HG02642 (cell line): ENCODE data around the gene PTPRU.
"Not testable (repeated sequence)": the region's sequence is repeated elsewhere in the genome, so short reads cannot be mapped to it uniquely, and the experiment has no call there.

Source experiments
- ATAC-seq: cut with Tn5 transposase; IDR thresholded peaks from one replicate; pipeline ENCODE4 v1.9.1; 2021; ENCODE audit warnings: mild to moderate bottlenecking; ENCODE audit not compliant: unreplicated experiment, poor library complexity

The PTPRU gene

DNA sequence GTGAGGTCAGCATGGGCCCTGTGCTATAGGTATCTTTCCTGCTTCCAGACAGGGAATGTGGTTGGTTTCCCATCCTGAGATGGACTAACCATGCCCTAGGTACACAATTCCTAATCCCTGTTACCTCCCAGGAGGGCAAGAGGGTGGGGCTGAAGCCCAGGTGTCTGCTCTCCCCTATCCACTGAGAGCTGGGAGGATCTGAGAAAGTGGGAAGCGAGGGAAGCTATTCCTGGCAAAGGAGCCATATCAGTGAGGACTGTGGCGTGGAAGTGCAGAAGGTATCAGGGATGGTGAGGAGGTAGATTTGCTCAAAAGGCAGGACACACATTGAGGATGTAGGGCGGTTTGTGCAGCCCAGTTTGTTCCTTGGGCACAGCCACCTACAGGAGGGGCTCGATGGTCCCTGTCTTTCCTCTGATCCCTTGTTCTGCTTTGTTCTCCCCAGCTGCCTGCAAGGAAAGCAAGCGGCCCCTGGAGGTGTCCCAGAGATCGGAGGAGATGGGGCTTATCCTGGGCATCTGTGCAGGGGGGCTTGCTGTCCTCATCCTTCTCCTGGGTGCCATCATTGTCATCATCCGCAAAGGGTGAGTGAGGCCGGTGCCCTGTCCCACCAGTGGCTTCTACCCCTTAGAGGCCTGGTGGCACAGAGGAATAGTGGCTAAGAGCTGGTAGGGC, 48.1 kb downstream of the PTPRU start:
- no peak for ATAC-seq

DNA sequence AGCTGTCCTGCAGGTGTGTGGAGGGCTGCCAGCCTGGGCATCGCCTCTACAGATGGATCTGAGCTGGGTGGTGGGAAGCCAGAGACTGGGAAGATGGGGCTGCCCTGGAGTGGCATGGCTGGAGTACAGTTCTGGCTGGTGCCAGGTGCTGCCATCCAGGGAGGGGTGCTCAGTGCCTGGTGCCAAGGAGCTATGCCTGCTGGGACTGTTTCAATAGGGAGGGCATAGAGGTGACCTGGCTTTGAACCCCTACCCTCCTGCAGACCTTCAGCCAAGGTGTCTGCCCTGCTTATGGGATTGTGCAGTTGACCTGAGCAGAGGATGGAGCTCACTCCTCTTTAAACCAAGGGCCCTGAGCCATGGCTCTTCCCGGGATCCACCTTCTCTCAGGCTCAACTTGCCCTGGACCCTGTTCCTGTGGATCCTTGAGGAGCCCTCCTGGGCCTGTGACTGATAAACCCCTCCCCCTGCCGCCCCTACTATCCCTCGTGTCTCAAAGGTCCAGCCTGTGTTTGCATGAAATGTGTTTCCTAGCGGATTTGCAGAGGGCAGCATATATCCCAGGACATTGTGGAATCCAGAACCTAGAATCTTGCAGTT, 48.7 kb downstream of the PTPRU start:
- no peak for ATAC-seq

DNA sequence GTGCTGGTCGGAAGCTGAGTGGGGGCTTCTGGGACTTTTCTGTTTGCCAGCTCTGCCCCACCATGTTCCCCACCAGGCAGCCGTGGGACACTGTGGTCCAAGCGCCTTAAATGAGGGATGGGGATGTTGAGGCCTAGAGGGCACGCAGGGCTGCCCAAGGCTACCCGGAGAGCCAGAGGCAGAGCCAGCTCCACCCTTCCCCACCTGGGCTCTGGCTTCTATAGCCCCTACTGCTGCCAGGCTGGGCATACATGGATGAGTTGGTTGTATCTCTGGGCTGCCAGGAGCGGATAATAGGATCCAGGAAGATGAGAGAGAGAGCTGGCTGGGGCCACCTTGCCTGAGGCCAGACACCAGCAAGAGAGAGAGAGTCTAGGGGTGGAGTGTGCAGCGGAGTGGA, 49.4 kb downstream of the PTPRU start:
- ATAC-seq, result no peak

DNA sequence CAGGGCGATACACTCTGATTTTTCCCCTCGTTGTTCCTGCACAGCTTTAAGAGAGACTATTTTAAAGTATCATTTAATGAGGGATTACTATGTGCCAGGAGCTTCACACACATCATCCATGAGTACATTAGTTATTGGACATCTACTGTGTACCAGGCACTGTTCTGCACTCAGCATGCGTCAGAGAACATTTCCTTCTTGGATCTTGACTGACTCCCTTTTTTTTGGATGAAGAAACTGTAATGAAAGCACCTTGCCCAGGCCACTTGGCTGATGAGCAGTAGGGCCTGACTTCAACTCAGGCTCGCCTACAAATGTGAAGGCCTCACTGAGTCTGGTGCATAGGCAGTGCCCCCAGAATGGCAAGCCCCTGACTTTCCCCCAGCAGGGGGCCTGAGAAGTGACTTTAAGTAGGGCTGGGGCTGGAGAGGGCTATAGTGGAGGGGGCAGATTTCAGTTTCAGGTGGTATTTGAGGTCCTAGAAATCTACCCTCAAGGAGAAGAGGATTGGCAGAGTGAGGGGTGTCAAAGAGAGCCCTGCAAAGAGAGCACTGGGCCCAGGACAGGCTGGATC, 50.0 kb downstream of the PTPRU start:
- ATAC-seq, result no peak

DNA sequence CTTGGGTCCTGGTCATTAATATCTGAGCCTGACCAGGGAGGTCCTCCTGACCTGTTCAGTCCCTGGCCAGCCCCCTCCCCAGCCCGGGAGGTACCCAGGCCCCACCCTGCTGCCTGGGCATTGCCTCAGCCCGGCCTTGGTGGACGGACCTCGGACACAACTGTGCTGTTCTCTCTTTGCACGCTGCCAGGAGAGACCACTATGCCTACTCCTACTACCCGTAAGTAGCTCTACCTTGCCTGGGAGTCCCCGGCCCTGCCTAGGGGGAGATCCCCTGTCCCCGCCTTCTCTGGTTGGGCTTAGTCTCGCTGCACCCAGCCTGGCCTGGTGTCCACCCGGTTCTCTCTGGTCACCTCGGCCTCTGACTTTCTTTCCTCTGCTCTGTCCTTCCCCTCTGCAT, 53.2 kb downstream of the PTPRU start:
- no peak for ATAC-seq

DNA sequence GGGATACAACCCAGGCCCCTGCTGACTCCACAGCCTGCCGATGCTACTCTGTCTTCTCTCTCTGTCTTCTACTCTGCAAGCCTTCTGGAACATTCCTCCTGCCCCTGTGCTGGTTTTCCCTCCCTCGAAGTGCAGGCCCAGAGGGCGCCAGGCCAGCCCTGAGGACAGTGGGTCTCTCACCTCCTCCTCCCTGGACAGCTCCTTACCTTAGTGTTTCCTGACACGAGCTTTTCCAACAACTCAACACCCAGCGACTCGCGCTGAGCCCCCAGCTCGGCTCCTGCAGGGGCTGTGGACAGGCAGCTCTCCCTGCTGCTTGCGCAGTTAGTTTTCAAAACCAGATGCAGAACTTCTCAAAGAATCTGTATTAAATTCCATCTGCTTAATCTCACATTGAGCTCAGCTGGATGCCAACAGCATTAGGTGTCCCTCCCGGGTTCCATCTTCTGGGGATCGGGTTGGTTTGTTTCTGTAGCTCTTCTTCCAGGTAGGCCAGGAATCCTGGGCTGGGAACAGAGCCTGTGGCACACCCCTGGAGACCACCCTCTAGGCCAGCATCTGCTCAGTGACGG, 54.2 kb downstream of the PTPRU start:
- no peak for ATAC-seq

DNA sequence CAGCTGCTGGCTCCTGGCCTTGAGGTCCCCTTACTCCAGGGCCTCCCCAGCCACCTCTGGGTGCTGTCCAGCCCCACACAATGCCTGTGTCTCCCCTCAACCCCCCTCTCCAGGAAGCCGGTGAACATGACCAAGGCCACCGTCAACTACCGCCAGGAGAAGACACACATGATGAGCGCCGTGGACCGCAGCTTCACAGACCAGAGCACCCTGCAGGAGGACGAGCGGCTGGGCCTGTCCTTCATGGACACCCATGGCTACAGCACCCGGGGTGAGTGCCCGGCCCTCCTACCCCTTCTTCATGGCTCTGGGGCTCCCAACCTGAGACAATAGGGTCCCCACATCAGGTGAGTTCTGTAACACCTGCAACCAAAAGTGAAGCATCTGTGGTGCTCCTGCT, 55.4 kb downstream of the PTPRU start:
- ATAC-seq, result no peak

DNA sequence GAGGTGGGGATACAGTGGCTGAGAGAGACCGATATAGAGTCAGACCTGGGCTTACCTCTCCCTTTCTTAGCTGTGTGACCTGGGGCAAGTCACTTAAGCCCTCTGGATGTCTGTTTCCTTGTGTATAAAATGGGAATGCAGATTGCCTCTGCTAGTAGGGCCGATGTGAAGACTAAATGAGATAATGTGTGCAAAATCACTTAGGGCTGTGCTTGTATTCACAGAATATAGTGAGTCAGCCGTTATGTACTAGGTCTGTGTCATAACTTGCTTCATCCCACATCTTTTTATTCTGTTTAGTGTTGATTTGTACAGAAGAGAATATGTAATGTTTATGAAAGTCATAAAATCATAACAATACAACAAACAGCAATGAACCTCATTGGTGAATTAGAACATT, 56.0 kb downstream of the PTPRU start:
- no peak for ATAC-seq

DNA sequence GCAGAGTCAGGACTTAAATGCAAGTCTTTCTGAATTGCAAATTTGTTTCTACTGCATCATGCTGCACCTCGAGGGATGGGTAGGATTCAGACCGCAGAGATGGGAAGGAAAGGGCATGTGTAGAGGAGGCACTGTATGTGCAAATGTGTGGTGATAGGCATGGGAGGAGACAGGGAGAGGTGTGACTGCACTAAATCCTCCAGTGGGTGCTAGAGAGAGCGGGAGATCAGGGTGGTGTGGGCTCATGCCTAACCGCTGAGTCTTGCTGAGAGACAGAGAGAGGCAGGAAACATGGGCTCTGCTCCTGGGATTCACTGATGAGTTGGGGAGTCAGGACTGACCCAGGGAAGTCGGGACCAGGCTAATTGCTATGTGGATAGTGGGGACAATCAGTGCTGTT, 61.1 kb downstream of the PTPRU start:
- no peak for ATAC-seq

DNA sequence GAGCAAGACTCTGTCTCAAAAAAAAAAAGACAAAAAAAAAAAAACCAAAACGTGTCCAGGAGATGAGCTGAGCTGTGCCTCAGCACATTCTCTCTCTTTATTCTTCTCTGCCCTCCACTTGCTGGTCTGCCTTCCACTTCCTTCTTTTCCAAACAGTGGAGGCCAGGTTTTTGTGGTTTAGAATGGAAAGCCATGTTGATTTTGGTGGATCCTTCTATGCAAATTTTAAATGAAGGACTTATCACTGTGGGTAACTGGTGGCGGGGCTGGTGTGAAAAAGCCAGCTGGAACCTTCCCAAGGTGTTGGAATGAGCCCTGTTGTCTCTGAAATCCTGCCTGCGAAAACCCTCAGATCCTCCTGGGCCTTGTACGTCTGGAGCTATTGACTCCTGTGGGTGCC, 61.9 kb downstream of the PTPRU start:
- ATAC-seq, result no peak

DNA sequence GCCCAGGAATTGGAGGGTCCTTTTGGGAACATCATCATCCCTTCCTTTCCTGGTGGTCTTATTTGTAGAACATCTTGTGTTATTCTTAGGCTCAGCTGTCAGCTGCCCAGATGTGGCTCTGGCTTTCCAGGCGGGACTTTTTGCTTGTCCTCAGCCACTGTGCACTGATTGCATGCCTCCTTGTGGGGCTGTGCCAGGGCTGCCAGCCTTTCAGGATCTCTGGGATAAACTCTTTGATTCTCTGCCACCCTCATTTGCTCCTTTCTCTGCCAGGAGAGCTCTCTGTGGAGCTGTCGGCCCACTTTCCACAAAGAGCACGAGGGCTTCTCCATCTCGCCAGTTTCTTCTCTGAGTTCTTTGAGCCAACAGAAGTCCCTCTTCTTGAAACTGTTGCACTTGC, 63.1 kb downstream of the PTPRU start:
- ATAC-seq, result no peak

DNA sequence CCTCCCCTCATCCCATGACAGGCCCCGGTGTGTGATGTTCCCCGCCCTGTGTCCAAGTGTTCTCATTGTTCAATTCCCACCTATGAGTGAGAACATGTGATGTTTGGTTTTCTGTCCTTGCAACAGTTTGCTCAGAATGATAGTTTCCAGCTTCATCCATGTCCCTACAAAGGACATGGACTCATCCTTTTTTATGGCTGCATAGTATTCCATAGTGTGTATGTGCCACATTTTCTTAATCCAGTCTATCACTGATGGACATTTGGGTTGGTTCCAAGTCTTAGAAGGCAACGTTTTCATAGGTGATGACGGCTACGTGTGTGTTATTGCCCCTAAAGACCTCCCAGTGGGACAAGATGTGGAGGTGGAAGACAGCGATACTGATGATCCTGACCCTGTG, 65.4 kb downstream of the PTPRU start:
- ATAC-seq, result not testable (repeated sequence)

DNA sequence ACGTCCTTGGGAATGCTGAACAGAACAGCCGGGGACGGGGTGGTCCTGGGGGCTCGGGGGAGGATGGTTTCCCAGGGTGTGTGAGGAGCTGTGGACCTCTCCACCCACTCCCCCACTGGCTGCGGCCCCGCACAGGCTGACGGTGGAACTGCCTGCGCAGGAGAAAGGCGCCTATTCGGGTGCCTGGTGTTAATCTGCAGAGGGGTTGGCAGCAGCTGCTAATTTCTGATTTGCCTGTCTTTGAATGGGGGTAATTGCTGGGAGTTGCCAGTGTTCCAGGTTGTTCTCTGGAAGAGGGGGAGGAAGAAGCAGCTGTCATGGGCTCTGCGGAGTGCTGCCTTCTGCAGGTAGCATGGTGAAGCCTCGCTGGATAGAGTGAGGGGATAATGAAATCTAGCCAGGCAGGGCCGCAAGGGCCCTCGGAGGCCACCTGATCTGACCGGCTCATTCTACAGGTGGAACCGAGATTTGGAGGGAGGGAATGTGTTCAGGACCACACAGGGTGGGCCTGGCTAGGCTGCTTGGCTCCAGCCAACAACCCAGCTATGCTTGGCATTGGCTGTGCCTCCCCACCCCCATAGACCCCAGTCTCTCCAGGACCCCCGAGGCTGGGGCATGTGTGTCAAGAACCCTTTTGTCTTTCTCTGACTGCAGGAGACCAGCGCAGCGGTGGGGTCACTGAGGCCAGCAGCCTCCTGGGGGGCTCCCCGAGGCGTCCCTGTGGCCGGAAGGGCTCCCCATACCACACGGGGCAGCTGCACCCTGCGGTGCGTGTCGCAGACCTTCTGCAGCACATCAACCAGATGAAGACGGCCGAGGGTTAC, 67.1 kb downstream of the PTPRU start:
- ATAC-seq, result no peak

DNA sequence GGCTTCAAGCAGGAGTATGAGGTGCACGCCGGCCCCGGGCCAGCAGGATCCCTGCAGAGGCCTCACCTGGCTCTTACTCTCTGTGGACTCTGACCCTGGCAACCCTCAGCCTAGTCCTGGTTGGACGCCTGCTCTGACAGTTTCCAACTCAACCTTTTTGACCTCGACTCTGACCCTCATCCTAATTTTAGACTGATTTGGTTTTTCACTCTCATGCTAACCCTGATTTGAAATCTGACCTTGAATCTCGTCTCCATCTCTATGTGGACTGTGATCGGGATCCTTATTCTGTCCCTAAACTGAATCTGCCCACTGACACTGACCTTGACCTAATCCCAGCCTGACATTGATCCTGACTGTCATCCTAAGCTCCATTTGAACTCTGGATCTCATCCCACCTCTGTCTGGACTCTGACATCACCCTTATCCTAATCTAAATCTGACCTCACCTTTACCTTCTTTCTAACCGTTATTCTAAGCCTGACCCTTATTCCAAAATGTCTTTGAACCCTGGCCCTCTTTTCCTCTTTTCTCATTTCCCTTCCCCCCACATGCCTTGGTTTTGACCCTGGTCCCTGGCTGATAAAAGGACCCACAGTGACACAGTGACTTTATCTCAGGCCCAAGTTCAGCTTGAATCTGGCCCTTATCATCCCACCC, 67.8 kb downstream of the PTPRU start:
- ATAC-seq, result no peak

DNA sequence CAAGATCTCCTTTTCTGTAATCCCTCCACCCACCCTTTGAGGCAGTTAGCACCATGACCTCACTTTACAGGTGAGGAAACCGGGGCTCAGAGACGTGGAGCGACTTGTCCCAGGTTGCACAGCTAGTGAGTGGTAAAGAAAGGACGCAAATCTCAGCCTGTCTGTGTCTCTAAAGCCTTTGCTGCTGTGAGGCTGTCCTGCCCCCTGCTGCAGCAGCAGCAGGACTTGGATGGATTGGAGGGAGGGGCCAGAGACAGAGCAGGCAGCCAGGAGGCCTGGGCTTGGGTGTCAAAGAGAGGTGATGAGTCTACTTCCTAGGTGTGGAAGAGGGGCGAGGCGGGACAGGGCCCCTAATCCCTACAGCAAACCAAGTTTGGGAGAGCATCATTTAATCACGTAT, 69.6 kb downstream of the PTPRU start:
- ATAC-seq, result no peak

DNA sequence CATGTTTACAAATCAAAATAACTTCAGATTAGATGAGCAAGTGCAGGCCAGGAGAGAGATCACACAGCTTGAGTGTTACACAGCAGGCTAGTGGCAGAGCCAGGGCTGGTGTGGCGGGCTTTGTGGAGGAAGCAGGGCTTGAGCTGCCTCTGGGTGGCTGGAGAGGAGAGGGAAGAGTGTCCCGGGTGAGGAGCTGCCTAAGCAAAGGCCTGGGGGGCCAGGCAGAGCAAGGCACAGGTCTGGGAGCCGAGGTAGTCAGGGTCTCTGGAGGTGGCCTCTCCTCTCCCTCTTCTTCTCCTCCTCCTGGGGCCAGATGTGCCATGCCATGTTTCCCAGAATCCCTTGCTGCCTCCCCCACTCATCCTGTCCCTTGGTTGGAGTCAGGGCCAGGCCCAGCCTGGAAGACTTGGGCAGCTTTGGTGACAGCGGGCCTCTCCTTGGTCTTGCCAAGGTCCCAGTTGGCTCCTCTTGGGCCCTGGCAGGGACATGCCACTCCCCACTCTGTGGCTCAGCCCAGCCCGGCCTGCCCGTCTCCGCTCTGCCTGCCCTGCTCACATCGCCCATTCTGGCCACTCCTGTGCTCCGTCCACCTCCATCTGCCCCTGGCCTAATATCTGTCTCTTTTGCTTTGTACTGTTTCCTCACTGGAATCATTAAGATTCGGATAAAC, 70.3 kb downstream of the PTPRU start:
- ATAC-seq, result no peak

DNA sequence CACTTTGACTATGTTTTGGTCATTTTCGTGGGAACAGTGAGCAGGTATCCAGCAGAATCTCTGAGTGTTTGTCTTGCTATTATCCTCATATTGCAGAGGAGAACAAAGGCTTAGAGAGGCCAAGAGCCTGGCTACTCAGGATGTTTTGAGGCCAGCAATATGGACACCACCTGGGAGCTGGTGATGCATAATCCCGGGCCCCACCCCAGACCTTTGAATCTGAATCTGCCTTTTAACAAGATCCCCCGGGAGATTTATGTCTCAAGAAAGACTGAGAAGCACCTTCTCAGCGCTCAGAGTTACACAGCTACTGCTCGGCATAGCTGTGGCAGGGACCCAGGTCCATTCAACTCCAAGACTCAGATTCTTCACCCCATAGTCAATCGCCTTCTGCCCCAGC, 72.8 kb downstream of the PTPRU start:
- no peak for ATAC-seq

DNA sequence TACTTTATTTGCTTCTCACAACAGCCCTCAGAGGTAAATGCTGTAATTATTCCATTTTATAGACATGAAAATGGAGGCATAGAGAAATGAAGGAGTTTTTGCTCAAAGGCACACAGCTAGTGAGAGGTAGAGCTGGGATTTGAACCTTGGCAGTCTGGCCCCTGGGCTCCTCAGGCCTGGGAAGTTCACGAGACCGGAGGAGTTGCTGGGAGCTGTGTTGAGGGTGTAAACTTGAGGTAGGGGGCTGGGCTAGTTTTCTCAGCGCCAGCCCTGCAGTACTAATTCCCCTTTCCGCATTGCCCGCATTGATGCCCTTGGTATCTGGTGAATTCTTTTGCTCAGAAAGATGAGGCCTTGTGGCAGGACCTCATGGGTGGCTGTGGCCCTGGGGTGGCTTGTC, 73.3 kb downstream of the PTPRU start:
- no peak for ATAC-seq

DNA sequence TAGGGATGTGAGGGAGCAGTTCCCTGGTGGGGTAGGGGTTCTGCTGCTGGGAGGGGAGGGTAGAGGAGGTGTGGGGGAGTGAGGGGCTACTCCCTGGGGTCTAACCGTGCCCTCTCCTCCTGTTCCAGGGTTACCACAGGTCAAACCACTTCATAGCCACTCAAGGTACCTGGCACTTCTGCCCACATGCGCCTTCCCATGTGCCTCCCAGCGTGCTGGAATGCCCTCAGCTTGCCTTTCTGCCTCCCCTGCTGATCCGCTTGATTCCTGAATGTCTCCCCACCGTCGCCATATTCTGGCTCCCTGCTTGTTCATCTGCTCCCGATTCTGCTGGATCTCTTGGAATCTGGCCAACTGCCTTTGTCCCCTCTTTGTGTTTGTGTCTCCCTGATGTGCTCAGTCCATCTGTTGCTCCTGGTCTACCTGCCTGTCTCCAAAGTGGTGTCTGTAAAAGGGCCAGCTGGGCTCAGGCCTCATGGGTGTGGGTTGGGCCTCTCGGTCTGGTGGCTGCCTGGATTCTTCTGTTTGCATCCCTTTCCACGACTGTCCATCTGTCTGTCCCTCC, 74.4 kb downstream of the PTPRU start:
- no peak for ATAC-seq
